ENCODE data around the gene RNF13. TPM values are rescaled to one million over a fixed set of nuclear protein-coding genes. Genes with fewer than 3 reads are reported as not detected.
"Not testable (repeated sequence)": the region's sequence is repeated elsewhere in the genome, so short reads cannot be mapped to it uniquely, and the experiment has no call there.

RNF13 gene
- total RNA-seq, 2 experiments from 2014 or later, result 40.0 to 45.0 TPM

- Mint-ChIP-seq H3K4me3 (no peak overlapping the region), H3K27ac (no peak overlapping the region), H3K27me3 (peaks cover 21% of the 10 kb centered on the region), H3K9me3 (no peaks in the 10 kb centered on the region), H3K4me1 (peaks cover 26% of the 10 kb centered on the region), H3K36me3 (peaks cover 3% of the 10 kb centered on the region)
- DNase-seq (no peak), ATAC-seq (ENCODE audit: low read depth) (no peak)
- POLR2A ChIA-PET, result no interaction called here
Observed at GRCh38 chr3:149810846-149811245, 2.2 kb upstream of the RNF13 start.

GRCh38 chr3:149812165-149812605 lies 830 bp upstream of the RNF13 start:
- DNase-seq (no peak), ATAC-seq (ENCODE audit: low read depth) (no peak)
- H3K4me1 Mint-ChIP-seq, result peaks cover 39% of the 10 kb centered on the region
- H3K9me3 Mint-ChIP-seq, result no peaks in the 10 kb centered on the region
- H3K36me3 Mint-ChIP-seq, result peaks cover 6% of the 10 kb centered on the region
- peak overlapping the region; percentile 99 for H3K27ac Mint-ChIP-seq
- peak overlapping the region; percentile 97 for H3K4me3 Mint-ChIP-seq
- H3K27me3 Mint-ChIP-seq, result peaks cover 14% of the 10 kb centered on the region
- POLR2A ChIA-PET, result interaction anchor here (1.5 to 2.1 kb wide), 2 partner anchors 12 to 60 kb away, joined by 6 to 7 read pairs; partner anchors contain the start of gene COMMD2

- H3K27ac Mint-ChIP-seq, result peak overlapping the region; percentile 99
- no peaks in the 10 kb centered on the region for H3K9me3 Mint-ChIP-seq
- peak; percentile 11 for ATAC-seq (ENCODE audit: low read depth)
- POLR2A ChIA-PET, result interaction anchor here (1.5 to 2.1 kb wide), 2 partner anchors 10 to 61 kb away, joined by 6 to 7 read pairs; partner anchors contain the start of gene COMMD2
- H3K27me3 Mint-ChIP-seq, result peaks cover 7% of the 10 kb centered on the region
- peak; percentile 33 for DNase-seq
- H3K4me3 Mint-ChIP-seq, result peak overlapping the region; percentile 97
- peaks cover 7% of the 10 kb centered on the region for H3K36me3 Mint-ChIP-seq
- H3K4me1 Mint-ChIP-seq, result peaks cover 37% of the 10 kb centered on the region
Observed at GRCh38 chr3:149813367-149814281, 609 bp downstream of the RNF13 start.

- POLR2A ChIA-PET, result interaction anchor here (0.7 kb wide), 2 partner anchors 57 to 805 kb away, joined by 3 to 4 read pairs; no protein-coding TSS in a partner anchor
- peaks cover 2% of the 10 kb centered on the region for H3K27me3 Mint-ChIP-seq
- H3K27ac Mint-ChIP-seq, result no peak overlapping the region
- H3K36me3 Mint-ChIP-seq, result peaks cover 8% of the 10 kb centered on the region
- H3K4me3 Mint-ChIP-seq, result peak overlapping the region; percentile 97
- H3K4me1 Mint-ChIP-seq, result peaks cover 41% of the 10 kb centered on the region
- ATAC-seq (ENCODE audit: low read depth) (no peak), DNase-seq (no peak)
- H3K9me3 Mint-ChIP-seq, result peaks cover under 1% of the 10 kb centered on the region
Observed at GRCh38 chr3:149815321-149815720, 2.3 kb downstream of the RNF13 start.

GRCh38 chr3:149815728-149816127 lies 2.7 kb downstream of the RNF13 start:
- H3K4me1 Mint-ChIP-seq, result peaks cover 41% of the 10 kb centered on the region
- POLR2A ChIA-PET, result no interaction called here
- ATAC-seq (ENCODE audit: low read depth) (no peak), DNase-seq (no peak)
- H3K9me3 Mint-ChIP-seq, result peaks cover 1% of the 10 kb centered on the region
- H3K27ac Mint-ChIP-seq, result no peak overlapping the region
- no peak overlapping the region for H3K4me3 Mint-ChIP-seq
- peaks cover under 1% of the 10 kb centered on the region for H3K27me3 Mint-ChIP-seq
- peaks cover 9% of the 10 kb centered on the region for H3K36me3 Mint-ChIP-seq

GRCh38 chr3:149816311-149816710 lies 3.3 kb downstream of the RNF13 start:
- Mint-ChIP-seq H3K27me3 (no peaks in the 10 kb centered on the region), H3K9me3 (peaks cover 4% of the 10 kb centered on the region), H3K36me3 (peaks cover 12% of the 10 kb centered on the region), H3K27ac (no peak overlapping the region), H3K4me1 (peaks cover 41% of the 10 kb centered on the region), H3K4me3 (no peak overlapping the region)
- ATAC-seq (ENCODE audit: low read depth) (no peak), DNase-seq (no peak)
- POLR2A ChIA-PET, result no interaction called here

- POLR2A ChIA-PET, result no interaction called here
- ATAC-seq (ENCODE audit: low read depth) (no peak), DNase-seq (no peak)
- no peak overlapping the region for H3K27ac Mint-ChIP-seq
- peaks cover 18% of the 10 kb centered on the region for H3K36me3 Mint-ChIP-seq
- peaks cover 7% of the 10 kb centered on the region for H3K9me3 Mint-ChIP-seq
- no peaks in the 10 kb centered on the region for H3K27me3 Mint-ChIP-seq
- H3K4me3 Mint-ChIP-seq, result no peak overlapping the region
- H3K4me1 Mint-ChIP-seq, result peaks cover 42% of the 10 kb centered on the region
Observed at GRCh38 chr3:149816986-149817385, 4.0 kb downstream of the RNF13 start.

- Mint-ChIP-seq H3K4me1 (peaks cover 32% of the 10 kb centered on the region), H3K9me3 (peaks cover 10% of the 10 kb centered on the region), H3K27ac (no peak overlapping the region), H3K4me3 (no peak overlapping the region), H3K36me3 (peaks cover 26% of the 10 kb centered on the region), H3K27me3 (no peaks in the 10 kb centered on the region)
- ATAC-seq (ENCODE audit: low read depth), result no peak
- no peak for DNase-seq
- POLR2A ChIA-PET, result no interaction called here
Observed at GRCh38 chr3:149819432-149819831, 6.4 kb downstream of the RNF13 start.

GRCh38 chr3:149820183-149820582 lies 7.2 kb downstream of the RNF13 start:
- POLR2A ChIA-PET, result no interaction called here
- Mint-ChIP-seq H3K27me3 (no peaks in the 10 kb centered on the region), H3K4me3 (no peak overlapping the region), H3K27ac (no peak overlapping the region), H3K4me1 (peaks cover 24% of the 10 kb centered on the region), H3K9me3 (peaks cover 10% of the 10 kb centered on the region), H3K36me3 (peaks cover 25% of the 10 kb centered on the region)
- DNase-seq (no peak), ATAC-seq (ENCODE audit: low read depth) (no peak)

- POLR2A ChIA-PET, result no interaction called here
- ATAC-seq (ENCODE audit: low read depth), result no peak
- peaks cover 1% of the 10 kb centered on the region for H3K4me1 Mint-ChIP-seq
- DNase-seq, result no peak
- H3K4me3 Mint-ChIP-seq, result no peak overlapping the region
- H3K36me3 Mint-ChIP-seq, result peaks cover 30% of the 10 kb centered on the region
- no peak overlapping the region for H3K27ac Mint-ChIP-seq
- peaks cover 11% of the 10 kb centered on the region for H3K9me3 Mint-ChIP-seq
- no peaks in the 10 kb centered on the region for H3K27me3 Mint-ChIP-seq
Observed at GRCh38 chr3:149826636-149827035, 13.6 kb downstream of the RNF13 start.

GRCh38 chr3:149828390-149828789 lies 15.4 kb downstream of the RNF13 start:
- Mint-ChIP-seq H3K4me1 (no peaks in the 10 kb centered on the region), H3K4me3 (no peak overlapping the region), H3K27me3 (no peaks in the 10 kb centered on the region), H3K27ac (no peak overlapping the region), H3K36me3 (peaks cover 34% of the 10 kb centered on the region), H3K9me3 (peaks cover 14% of the 10 kb centered on the region)
- ATAC-seq (ENCODE audit: low read depth) (no peak), DNase-seq (no peak)
- POLR2A ChIA-PET, result no interaction called here

- ATAC-seq (ENCODE audit: low read depth); H3K27me3 Mint-ChIP-seq; DNase-seq; POLR2A ChIA-PET; H3K4me1 Mint-ChIP-seq; H3K27ac Mint-ChIP-seq; H3K4me3 Mint-ChIP-seq: not testable (repeated sequence)
- H3K9me3 Mint-ChIP-seq, result peaks cover 18% of the 10 kb centered on the region
- peaks cover 36% of the 10 kb centered on the region for H3K36me3 Mint-ChIP-seq
Observed at GRCh38 chr3:149829631-149830030, 16.6 kb downstream of the RNF13 start.

- POLR2A ChIA-PET, result no interaction called here
- peaks cover 21% of the 10 kb centered on the region for H3K9me3 Mint-ChIP-seq
- no peaks in the 10 kb centered on the region for H3K27me3 Mint-ChIP-seq
- DNase-seq (no peak), ATAC-seq (ENCODE audit: low read depth) (no peak)
- peaks cover 38% of the 10 kb centered on the region for H3K36me3 Mint-ChIP-seq
- no peaks in the 10 kb centered on the region for H3K4me1 Mint-ChIP-seq
- H3K4me3 Mint-ChIP-seq, result no peak overlapping the region
- H3K27ac Mint-ChIP-seq, result no peak overlapping the region
Observed at GRCh38 chr3:149830902-149831301, 17.9 kb downstream of the RNF13 start.

- POLR2A ChIA-PET, result no interaction called here
- no peak overlapping the region for H3K27ac Mint-ChIP-seq
- peaks cover 38% of the 10 kb centered on the region for H3K36me3 Mint-ChIP-seq
- no peak overlapping the region for H3K4me3 Mint-ChIP-seq
- ATAC-seq (ENCODE audit: low read depth) (no peak), DNase-seq (no peak)
- no peaks in the 10 kb centered on the region for H3K4me1 Mint-ChIP-seq
- no peaks in the 10 kb centered on the region for H3K27me3 Mint-ChIP-seq
- peaks cover 21% of the 10 kb centered on the region for H3K9me3 Mint-ChIP-seq
Observed at GRCh38 chr3:149831321-149831720, 18.3 kb downstream of the RNF13 start.
